Measurements from ENCODE around the gene FSIP1.

The FSIP1 gene

GRCh38 chr15:39752991-39753390 lies 29.6 kb downstream of the FSIP1 start:
- no peak for ATAC-seq

GRCh38 chr15:39752246-39752645 lies 30.4 kb downstream of the FSIP1 start:
- no peak for ATAC-seq

- ATAC-seq: no peak
Observed at GRCh38 chr15:39748276-39748675, 34.4 kb downstream of the FSIP1 start.

- no peak for ATAC-seq
Observed at GRCh38 chr15:39747326-39747725, 35.3 kb downstream of the FSIP1 start.

- no peak for ATAC-seq
Observed at GRCh38 chr15:39746714-39747276, 35.8 kb downstream of the FSIP1 start.

- ATAC-seq: no peak
Observed at GRCh38 chr15:39746176-39746575, 36.5 kb downstream of the FSIP1 start.

- ATAC-seq: no peak
Observed at GRCh38 chr15:39745415-39745814, 37.2 kb downstream of the FSIP1 start.

GRCh38 chr15:39744334-39745103 lies 38.1 kb downstream of the FSIP1 start:
- no peak for ATAC-seq

GRCh38 chr15:39743611-39744010 lies 39.0 kb downstream of the FSIP1 start:
- no peak for ATAC-seq

GRCh38 chr15:39741258-39741657 lies 41.4 kb downstream of the FSIP1 start:
- no peak for ATAC-seq

GRCh38 chr15:39738998-39739397 lies 43.6 kb downstream of the FSIP1 start:
- ATAC-seq: no peak

- ATAC-seq: no peak
Observed at GRCh38 chr15:39737196-39737550, 45.5 kb downstream of the FSIP1 start.

GRCh38 chr15:39736412-39737195 lies 46.0 kb downstream of the FSIP1 start:
- no peak for ATAC-seq

- no peak for ATAC-seq
Observed at GRCh38 chr15:39735120-39735717, 47.4 kb downstream of the FSIP1 start.

GRCh38 chr15:39731266-39731665 lies 51.4 kb downstream of the FSIP1 start:
- no peak for ATAC-seq

- ATAC-seq: no peak
Observed at GRCh38 chr15:39730552-39730951, 52.1 kb downstream of the FSIP1 start.

GRCh38 chr15:39729500-39729899 lies 53.1 kb downstream of the FSIP1 start:
- ATAC-seq: no peak

GRCh38 chr15:39728845-39729244 lies 53.8 kb downstream of the FSIP1 start:
- no peak for ATAC-seq

GRCh38 chr15:39721893-39722292 lies 60.7 kb downstream of the FSIP1 start:
- ATAC-seq: no peak

GRCh38 chr15:39720621-39721611 lies 61.7 kb downstream of the FSIP1 start:
- ATAC-seq: no peak

GRCh38 chr15:39720081-39720480 lies 62.6 kb downstream of the FSIP1 start:
- ATAC-seq: no peak

- no peak for ATAC-seq
Observed at GRCh38 chr15:39719109-39719508, 63.5 kb downstream of the FSIP1 start.

Data from activated CD4-positive, CD25-positive, alpha-beta regulatory T cell treated with anti-CD3 and anti-CD28 coated beads, Interleukin-2, amount 50 U/mL, for 24 hours (primary cell).